NCI-H1417 (cell line): ENCODE measurements around the gene ZMYND8.
"Not testable (repeated sequence)": the region's sequence is repeated elsewhere in the genome, so short reads cannot be mapped to it uniquely, and the experiment has no call there.

Source experiments
- DNase-seq, 3 experiments: peaks; one replicate each; lab custom pipeline; 2025; lab: John Stamatoyannopoulos, UW

The ZMYND8 gene

DNA sequence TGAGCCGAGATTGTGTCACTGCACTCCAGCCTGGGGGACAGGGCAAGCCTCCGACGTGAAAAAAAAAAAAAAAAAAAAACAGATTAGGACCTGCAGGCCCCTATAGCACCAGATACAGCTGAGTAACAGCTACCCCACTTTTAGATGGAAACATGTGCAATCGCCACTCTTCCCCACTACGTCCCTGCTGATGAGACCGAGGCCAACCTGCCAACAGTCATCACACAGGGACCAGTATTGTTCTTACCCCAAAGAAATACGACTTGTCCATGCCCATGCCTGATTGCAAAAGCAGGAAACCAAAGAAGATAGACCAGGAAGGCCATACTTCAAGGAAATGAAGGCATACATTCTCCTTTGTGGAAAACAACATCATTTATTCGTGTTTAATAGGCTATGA, 45.8 kb downstream of the ZMYND8 start:
- no peak for DNase-seq

DNA sequence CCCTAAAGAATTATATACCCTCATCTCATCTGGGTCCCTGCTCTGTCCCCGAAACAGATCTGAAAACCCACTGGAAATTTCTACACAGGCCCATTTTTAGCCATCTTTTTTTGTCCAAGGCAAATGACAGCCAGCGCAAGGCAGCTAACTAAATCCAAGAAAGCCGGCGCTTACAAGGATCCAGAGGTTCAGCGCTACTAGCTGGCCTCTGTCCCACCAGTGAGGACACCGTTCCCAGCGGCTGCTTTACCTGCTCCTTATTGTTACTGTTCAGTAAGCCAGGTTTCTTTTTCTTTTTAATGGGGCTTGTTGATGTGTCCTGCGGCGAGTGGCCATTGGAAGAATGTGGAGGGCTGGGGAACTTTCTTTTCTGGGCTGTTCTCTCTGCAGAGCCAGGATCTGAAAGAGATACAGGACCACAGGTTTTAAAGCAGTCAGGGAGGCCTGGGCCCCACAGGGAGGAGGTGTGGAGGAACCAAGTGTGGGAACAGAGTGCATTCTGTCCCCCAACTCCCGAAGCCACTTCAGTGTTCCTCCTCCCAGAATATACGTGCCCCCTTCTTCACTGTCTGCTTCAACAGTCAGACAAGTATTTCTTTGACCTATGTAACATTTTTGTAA, 46.6 kb downstream of the ZMYND8 start:
- DNase-seq = no peak

DNA sequence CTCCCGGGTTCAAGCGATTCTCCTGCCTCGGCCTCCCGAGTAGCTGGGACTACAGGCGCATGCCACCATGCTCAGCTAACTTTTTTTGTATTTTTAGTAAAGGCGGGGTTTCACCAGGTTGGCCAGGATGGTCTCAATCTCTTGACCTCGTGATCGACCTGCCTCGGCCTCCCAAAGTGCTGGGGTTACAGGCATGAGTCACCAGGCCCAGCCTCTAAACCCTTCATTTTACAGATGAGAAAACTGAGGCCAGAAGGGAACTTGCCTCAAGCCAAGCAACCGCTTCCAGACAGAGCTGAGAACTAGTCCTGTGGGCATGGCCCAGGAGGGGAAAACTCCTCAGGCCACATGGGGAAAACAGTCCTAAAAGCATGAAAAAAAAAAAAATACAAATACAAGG, 47.1 kb downstream of the ZMYND8 start:
- no peak for DNase-seq

DNA sequence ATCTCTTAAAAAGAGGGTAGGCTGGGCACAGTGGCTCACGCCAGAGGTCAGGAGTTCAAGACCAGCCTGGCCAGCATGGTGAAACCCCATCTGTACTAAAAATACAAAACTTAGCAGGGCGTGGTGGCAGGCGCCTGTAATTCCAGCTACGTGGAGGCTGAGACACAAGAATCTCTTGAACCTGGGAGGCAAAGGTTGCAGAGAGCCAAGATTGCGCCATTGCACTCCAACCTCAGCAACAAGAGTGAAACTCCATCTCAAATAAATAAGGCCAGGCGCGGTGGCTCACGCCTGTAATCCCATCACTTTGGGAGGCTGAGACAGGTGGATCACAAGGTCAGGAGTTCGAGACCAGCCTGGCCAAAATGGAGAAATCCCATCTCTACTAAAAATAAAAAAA, 48.9 kb downstream of the ZMYND8 start:
- not testable (repeated sequence) for DNase-seq

DNA sequence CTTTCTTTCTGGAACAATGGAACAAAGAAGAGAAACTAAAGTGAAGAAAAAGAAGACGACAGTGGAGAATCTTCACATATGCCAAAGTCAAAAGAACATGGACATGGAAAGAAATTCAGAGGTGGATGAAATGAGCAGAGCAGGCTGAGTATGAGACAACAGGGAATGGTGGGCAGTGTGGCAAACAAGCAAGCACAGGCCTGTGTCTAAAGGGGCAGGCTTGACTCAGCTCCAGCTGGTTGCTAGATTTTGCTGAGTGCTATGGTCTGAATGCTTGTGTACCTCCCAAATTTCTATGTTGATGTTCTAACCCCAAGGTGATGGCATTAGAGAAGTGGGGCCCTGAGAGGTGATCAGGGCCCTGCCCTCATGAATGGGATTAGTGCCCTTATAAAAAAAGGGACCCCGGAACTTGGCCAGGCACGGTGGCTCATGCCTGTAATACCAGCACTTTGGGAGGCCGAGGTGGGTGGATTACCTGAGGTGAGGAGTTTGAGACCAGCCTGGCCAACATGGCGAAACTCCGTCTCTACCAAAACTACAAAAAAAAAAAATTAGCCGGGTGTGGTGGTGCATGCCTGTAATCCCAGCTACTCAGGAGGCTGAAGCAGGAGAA, 49.6 kb downstream of the ZMYND8 start:
- no peak for DNase-seq

DNA sequence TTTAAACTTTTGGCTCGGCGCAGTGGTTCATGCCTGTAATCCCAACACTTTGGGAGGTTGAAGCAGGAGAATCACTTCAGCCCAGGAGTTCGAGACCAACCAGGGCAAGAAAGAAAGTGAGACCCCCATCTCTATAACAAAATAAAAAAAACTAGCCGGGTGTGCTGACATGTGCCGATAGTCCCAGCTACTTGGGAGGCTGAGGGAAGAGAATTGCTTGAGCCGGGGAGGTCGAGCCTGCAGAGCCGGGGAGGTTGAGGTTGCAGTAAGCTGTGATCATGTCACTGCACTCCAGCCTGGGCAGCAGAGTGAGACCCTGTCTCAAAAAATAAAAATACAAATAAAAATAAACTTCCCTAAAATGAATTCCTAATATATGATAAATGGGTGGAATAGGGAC, 50.4 kb downstream of the ZMYND8 start:
- no peak for DNase-seq

DNA sequence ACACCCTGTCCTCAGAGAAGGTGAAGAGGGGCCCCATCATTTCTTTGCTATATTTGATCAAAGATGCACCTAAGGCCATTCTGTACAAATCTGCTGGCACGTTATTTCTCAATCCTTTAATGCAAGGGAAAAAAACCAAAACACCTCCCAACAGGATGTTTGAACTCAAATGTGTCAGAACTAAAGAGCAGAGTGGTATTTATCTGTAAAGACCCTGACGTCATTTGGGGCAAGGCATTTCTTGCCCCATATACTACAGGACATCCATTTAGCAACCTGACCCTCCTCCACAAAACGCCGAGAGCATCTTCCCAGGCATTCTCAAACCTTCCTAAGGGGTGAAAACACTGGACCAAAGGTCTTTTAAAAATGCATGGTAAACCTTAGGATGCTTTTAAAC, 50.8 kb downstream of the ZMYND8 start:
- no peak for DNase-seq

DNA sequence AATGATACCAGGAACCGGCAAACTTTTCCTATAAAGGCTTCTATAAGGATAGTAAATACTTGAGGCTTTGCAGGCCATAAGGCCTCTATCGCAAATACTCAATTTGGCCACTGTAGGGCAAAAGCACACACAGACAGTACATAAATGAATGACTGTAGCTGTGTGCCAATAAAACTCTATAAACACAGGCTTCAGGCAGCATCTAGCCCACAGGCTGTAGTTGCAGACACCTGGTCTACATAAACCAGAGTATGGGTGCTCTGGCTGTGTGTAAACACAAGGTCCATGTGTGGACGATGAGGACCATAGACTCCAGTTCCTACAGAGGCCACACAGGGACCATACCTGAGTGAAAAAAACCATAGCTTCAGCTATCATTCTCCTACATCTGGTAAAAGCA, 52.2 kb downstream of the ZMYND8 start:
- DNase-seq = peak in 2 of 3 experiments; percentile 62 to 85

DNA sequence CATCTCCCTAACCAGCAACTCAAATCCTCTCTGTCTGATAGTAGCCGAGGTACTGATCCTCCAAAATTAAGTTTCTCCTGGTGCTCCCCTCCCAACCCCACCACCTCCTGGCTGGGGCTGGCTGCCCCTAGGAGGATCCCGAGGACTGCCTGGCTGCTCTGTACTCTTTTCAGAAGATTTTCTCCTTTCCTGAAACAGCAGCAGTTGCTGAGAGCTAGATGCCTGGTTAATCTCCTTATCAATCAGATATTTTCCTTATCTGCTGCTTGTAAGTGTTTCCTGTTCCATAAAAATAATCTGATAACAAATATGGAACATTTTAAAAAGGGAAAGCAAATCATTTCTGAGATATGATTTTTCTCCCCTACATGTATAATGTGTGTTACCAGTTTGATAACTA, 52.8 kb downstream of the ZMYND8 start:
- DNase-seq = no peak

DNA sequence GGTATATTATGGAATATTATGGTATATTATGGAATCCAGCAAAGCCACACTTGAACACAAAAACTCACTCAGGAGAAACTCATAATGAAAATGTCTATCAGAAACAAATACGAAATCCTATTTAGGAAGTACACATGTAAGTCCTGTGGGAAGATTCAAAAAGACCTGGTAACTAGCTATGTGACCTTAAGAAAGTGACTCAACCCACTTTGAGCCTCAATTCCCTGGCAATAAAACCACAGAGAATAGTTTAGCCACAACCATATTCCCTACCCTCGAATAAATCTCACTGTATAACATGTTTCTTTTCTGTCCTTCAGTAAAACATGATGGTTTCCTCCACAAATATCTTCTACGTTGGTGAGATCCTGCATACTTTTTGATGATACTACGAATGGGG, 56.4 kb downstream of the ZMYND8 start:
- DNase-seq = no peak

DNA sequence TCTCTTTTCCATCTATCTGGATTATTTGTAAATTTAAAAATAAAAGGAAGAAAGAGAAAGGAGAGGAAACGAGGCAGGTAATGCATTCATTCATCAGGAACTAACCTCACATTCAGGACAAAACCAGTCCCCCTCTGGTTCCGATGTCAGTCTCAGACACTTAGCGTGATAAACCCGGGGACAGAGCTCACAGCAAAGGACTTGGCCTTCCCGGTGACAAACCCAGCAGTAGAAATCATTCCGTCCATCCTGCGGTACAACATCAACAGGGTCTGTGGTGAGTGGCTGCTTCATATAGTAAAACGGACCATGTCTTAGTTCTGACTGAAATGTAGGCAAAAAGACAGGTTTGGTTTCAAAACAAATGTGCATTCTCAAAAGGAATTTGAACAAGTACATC, 57.9 kb downstream of the ZMYND8 start:
- no peak for DNase-seq

DNA sequence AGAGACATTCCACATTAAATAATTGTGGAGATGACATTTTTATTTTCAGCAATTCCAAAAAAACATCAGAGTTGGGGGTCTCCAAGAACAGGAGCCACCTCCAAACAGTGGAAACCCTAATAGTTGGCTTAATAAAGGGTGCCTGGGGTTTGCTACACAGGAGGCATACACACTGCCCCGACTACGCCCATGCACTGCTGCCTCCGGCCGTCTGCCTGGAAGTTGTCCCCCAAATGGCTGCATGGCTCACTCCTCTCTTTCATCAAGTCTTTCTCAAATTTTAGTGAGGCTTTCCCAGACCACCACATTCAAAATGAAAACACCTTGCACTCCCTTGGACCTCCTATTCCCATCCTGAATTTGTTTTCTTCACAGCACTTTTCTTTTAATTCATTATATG, 58.8 kb downstream of the ZMYND8 start:
- no peak for DNase-seq

DNA sequence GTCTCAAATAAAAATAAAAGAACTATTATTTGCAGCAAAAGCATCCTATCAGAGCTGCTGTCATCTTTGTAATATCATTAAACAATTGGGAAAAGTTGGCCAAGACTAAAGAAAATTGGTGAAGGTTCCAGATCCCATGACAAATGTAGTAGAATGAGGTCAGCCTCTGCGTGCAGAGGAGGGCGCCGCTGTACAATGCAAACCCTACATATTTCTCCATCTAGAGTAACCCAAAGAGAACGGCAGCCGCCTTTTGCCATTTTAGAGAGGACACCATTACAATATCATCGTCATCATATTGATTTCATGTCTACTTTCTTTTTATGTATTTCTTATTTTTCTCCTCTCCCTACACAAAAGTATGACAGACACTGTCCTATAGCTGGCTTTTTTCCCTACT, 59.5 kb downstream of the ZMYND8 start:
- peak in 1 of 3 experiments; percentile 11 for DNase-seq

DNA sequence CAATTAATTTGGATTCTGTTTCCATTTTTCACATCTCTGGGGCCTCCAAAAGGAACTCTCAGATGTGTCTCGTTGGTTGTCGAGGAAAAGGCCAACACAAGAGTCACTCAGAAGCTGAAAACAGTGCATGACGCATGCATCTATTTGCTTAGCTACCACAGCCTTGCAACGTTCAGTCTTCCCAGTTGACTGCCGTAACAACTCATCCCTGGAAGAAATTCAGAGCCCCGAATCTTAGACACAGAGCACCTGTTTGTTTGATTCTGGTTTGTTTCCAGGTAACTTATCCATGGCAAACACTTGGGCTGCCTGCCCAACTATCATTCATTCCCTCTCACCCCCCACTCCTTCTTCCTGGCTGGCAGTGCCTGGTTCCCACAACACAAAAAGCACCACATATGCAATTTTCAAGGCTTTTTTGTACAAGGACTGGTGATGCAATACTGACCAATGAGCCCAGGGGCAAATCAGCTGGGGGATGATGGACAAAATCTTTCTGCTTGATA, 60.5 kb downstream of the ZMYND8 start:
- no peak for DNase-seq

DNA sequence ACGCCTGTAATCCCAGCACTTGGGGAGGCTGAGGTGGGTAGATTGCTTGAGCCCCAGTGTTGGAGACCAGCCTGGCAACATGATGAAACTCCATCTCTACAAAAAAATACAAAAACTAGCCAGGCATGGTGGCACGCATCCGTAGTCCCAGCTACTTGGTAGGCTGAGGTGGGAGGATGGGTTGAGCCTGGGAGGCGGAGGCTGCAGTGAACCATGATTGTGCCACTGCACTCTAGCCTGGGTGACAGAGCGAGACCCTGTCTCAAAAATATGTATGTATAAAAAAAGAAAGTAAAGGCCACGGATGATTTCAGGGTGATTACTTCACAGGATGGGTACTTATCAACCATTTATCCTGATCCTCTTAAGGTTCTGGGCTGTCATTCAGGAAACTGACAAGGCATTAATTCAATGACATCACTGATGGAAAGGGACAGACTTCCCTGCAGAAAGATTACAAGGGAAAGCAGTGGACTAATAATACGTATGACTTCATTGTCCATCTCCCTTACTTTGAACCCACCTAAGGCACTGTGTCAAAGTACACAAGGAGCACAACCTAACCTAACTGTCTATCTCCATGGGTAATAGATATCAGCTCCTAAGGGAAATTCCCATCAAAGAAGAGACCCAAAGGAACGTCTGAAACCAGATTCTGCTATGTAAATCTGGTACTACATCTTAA, 61.2 kb downstream of the ZMYND8 start:
- DNase-seq = no peak

DNA sequence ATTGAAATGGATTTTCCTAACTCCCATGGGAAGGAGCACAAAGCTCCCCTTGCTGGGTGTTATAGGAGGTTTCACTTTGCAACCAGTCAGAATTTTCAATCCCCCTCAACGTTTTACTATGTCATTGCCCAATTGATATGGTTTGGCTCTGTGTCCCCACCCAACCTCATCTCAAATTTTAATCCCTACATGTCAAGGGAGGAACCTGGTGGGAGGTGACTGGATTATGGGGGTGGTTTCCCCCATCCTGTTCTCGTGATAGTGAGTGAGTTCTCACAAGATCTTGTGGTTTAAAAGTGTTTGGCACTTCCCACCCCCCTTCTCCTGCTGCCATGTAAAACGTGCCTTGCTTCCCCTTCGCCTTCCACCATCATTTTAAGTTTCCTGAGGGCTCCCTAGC, 62.9 kb downstream of the ZMYND8 start:
- DNase-seq = no peak

DNA sequence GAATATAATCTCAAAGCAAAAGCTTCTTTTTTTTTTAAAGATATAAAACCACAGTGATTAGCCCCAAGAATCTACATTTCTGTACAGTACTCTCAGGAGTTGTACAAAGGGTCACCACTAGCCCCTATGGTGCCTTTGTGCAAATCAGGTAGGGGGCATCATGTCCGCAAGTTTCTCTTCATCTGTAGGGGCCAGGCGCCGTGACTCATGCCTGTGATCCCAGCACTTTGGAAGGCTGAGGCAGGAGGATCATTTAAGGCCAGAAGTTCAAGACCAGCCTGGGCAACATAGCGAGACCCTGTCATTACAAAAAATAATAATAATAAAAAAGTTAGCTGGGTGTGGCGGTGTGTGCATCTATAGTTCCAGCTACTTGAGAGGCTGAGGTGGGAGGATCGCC, 63.9 kb downstream of the ZMYND8 start:
- no peak for DNase-seq

DNA sequence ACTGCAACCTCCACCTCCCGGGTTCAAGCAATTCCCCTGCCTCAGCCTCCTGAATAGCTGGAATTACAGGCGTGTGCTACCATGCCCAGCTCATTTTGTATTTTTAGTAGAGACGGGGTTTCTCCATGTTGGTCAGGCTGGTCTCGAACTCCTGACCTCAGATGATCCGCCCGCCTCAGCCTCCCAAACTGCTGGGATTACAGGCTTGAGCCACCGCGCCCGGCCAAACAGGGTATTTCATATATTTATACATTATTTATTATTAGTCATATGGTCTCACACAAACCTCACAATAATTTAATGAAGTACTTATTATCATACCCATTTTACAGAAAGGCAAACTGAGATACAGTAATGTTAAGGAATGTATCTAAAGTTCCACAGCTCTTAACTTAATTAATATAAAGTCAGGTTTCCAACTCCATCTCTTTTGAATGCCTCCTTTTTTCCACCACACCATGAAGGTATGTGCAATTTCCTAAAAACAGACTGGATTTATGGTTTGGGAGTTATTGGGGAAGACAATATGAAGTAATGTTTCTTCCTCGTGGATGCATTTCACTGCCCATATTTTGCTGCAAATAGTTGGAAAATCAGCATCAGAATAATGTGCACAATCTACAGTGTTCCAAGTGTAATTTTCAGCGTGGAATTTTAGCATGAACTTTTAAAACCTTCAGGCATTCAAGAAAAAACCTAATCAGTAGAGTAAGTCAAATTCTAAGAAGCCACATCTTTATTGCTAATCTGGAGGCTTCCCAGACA, 65.7 kb downstream of the ZMYND8 start:
- DNase-seq = no peak

DNA sequence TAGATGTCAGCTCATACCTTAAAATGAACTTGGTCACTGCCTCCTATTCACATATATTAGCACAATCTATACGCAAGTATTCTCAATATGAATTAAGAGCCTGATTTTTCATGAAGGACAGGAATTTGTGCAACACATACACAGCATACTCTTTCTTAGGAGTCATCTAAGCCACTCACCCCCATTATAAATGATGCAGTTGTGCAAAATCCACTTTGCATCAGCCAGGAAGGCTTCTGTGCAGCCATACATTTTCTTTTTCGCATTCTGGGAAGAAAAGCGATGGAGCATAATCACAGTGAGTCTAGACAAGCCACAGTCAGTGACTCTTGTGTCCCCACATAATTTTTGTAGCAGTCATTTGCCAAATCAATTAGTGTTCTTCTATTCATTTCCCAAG, 66.5 kb downstream of the ZMYND8 start:
- DNase-seq = no peak

DNA sequence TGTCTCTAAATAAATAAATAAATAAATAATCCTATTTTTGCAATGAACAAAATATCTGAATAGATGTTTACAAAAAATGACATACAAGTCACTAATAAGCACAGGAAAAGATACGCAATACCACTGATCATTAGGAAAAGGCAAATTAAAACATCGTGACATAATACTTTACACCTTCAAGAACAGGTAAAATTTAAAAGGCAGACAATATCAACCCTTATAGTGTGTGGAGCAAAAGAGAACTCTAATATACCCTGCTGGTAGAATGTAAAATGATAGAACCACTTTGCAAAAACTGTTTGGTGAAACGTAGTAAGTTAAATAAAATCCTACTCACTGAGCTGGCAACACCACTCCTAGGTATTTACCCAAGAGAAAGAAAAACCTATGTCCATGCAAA, 67.4 kb downstream of the ZMYND8 start:
- DNase-seq = no peak

DNA sequence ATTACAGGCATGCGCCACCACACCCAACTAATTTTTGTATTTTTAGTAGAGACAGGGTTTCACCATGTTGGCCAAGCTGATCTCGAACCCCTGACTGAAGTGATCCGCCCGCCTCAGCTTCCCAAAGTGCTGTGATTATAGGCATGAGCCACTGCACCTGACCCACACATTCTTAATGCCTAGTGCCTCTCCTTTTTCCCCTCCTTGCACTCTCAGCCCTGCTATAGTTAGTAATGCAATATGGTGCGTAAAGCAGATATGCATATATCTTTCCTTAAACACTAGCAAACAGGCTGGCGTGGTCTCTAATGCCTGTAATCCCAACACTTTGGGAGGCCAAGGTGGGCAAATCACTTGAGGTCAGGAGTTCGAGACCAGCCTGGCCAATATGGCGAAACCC, 68.0 kb downstream of the ZMYND8 start:
- not testable (repeated sequence) for DNase-seq

DNA sequence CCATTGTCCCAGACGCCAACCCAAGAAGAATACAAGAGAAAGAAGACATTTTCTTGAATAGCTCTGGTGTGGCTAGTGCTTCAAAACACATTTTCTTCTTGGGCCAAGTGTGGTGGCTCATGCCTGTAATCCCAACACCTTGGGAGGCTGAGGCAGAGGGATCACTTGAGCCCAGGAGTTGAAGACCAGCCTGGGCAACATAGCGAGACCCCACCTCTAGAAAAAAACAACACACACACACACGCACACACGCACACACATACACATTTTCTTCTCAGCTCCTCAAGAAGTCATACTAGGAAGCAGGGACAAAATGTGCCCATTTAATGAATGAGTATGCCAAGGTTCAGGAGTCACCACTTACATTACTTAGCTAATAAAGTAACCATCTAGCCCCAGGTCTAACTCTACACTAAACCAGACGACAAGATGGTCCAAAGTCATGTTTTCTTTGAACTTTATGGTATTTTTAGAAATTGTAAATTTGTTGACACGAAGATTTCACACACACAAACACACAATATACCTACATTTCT, 68.8 kb downstream of the ZMYND8 start:
- no peak for DNase-seq
